Measurements from ENCODE around the gene AKAP9.
"Not testable (repeated sequence)": the region's sequence is repeated elsewhere in the genome, so short reads cannot be mapped to it uniquely, and the experiment has no call there.

AKAP9 gene

GRCh38 chr7:91946549-91946948, 5.9 kb downstream of the AKAP9 start:
- DNase-seq (ENCODE audit: low spot score), result no peak

- DNase-seq (ENCODE audit: low spot score), result no peak
Observed at GRCh38 chr7:91947948-91948347, 7.3 kb downstream of the AKAP9 start.

- no peak for DNase-seq (ENCODE audit: low spot score)
Observed at GRCh38 chr7:91949221-91950009, 8.8 kb downstream of the AKAP9 start.

GRCh38 chr7:91953618-91954017, 13.0 kb downstream of the AKAP9 start:
- no peak for DNase-seq (ENCODE audit: low spot score)

GRCh38 chr7:91956464-91956863, 15.8 kb downstream of the AKAP9 start:
- not testable (repeated sequence) for DNase-seq (ENCODE audit: low spot score)

- DNase-seq (ENCODE audit: low spot score), result no peak
Observed at GRCh38 chr7:91957232-91957631, 16.6 kb downstream of the AKAP9 start.

GRCh38 chr7:91957823-91958222, 17.2 kb downstream of the AKAP9 start:
- no peak for DNase-seq (ENCODE audit: low spot score)

- DNase-seq (ENCODE audit: low spot score), result no peak
Observed at GRCh38 chr7:91959023-91959422, 18.4 kb downstream of the AKAP9 start.

- no peak for DNase-seq (ENCODE audit: low spot score)
Observed at GRCh38 chr7:91961816-91962215, 21.2 kb downstream of the AKAP9 start.

GRCh38 chr7:91962419-91962818, 21.8 kb downstream of the AKAP9 start:
- no peak for DNase-seq (ENCODE audit: low spot score)

- DNase-seq (ENCODE audit: low spot score), result not testable (repeated sequence)
Observed at GRCh38 chr7:91967513-91967912, 26.9 kb downstream of the AKAP9 start.

GRCh38 chr7:91973639-91974038, 33.0 kb downstream of the AKAP9 start:
- no peak for DNase-seq (ENCODE audit: low spot score)

GRCh38 chr7:91974066-91974465, 33.4 kb downstream of the AKAP9 start:
- DNase-seq (ENCODE audit: low spot score), result no peak

GRCh38 chr7:91976743-91977142, 36.1 kb downstream of the AKAP9 start:
- DNase-seq (ENCODE audit: low spot score), result no peak

GRCh38 chr7:91979590-91979989, 38.9 kb downstream of the AKAP9 start:
- DNase-seq (ENCODE audit: low spot score), result no peak

GRCh38 chr7:91982352-91982751, 41.7 kb downstream of the AKAP9 start:
- DNase-seq (ENCODE audit: low spot score), result not testable (repeated sequence)

GRCh38 chr7:91988213-91988612, 47.6 kb downstream of the AKAP9 start:
- DNase-seq (ENCODE audit: low spot score), result no peak

- no peak for DNase-seq (ENCODE audit: low spot score)
Observed at GRCh38 chr7:91993976-91994375, 53.3 kb downstream of the AKAP9 start.

GRCh38 chr7:91995391-91996105, 54.9 kb downstream of the AKAP9 start:
- DNase-seq (ENCODE audit: low spot score), result no peak

GRCh38 chr7:91999631-92000565, 59.2 kb downstream of the AKAP9 start:
- no peak for DNase-seq (ENCODE audit: low spot score)

- DNase-seq (ENCODE audit: low spot score), result no peak
Observed at GRCh38 chr7:92002720-92003119, 62.1 kb downstream of the AKAP9 start.

- DNase-seq (ENCODE audit: low spot score), result no peak
Observed at GRCh38 chr7:92006046-92006445, 65.4 kb downstream of the AKAP9 start.
